ENCODE measurements around the gene KRTAP10-3.

KRTAP10-3 gene

DNA sequence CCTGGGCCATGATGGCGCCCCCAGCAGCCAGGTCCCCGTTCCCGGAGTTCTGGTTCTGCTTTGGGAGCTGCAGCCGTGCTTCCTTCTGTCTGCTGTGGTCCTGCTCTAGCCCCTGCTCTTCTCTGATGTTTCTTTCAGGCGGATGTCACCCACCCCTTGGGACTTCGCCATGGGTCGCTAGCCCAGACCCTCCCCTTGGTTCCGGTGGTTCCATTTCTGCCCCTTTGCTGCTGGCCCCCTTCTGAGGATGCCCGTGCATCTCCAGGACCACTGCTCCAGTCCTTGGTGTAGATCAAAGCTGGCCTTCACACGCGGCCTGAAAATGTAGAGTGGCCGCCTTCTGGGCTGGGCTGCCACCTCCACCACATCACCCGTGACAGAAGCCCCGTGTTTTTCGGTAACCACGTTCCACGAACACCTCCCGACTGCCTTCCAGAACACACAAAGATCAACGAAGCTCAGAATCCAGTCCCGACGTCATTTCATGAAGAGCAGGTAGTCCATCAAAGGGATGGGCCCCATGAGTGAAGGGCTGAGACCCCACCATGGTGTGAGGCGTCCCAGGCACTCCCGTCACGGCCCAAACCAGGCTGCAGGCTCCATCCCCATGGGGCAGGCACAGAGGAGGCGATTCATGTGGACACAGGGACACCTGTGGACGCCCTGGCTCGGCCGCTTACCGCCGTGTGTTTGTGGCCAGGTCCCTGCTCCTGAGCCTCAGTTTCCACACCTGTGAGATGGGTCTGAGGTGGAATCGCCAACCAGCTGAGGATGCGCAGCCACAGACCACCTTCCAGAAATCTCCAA, 43.0 kb downstream of the KRTAP10-3 start:
- TF ChIP-seq, protein P1, sequence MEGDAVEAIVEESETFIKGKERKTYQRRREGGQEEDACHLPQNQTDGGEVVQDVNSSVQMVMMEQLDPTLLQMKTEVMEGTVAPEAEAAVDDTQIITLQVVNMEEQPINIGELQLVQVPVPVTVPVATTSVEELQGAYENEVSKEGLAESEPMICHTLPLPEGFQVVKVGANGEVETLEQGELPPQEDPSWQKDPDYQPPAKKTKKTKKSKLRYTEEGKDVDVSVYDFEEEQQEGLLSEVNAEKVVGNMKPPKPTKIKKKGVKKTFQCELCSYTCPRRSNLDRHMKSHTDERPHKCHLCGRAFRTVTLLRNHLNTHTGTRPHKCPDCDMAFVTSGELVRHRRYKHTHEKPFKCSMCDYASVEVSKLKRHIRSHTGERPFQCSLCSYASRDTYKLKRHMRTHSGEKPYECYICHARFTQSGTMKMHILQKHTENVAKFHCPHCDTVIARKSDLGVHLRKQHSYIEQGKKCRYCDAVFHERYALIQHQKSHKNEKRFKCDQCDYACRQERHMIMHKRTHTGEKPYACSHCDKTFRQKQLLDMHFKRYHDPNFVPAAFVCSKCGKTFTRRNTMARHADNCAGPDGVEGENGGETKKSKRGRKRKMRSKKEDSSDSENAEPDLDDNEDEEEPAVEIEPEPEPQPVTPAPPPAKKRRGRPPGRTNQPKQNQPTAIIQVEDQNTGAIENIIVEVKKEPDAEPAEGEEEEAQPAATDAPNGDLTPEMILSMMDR (IDR thresholded peaks at IDR 0.05; ENCODE audit: low read length, missing control alignments) = no peak
- DNase-seq (ENCODE audit: low read depth) = no peak
- H3K4me3 ChIP-seq (replicated peaks; ENCODE audit: low read depth, low read length) = no peak overlapping the region

DNA sequence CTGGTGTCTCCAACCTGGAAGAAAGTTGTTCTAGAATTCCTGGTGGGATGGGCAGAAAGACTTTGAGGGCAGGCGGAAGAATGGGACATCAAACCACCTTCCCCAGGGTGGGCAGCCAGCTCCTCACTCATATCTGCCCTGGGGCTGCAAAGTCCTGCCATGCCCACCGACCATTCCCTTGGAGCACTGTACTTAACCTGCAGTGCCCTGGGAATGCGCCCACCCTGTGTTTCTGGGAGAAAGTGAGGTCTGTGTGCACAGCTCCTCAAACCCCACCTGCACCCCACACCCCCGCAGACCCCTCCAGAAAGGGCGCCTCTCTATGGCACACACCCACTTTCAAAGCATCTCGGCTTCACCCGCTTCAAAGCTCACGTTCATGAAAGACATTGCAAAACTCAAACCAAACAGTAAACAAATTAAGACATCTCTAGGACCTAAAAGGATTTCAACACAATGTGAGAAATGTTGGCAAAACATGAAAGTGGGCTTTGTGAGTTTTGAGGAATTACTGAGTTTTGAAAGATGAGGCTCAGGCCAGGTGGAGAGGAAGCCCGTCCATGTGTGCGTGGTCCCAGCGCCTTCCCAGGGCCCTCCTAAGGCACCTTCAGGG, 43.7 kb downstream of the KRTAP10-3 start:
- TF ChIP-seq, protein P1 (IDR thresholded peaks at IDR 0.05; ENCODE audit: low read length, missing control alignments) = no peak
- no peak for DNase-seq (ENCODE audit: low read depth)
- H3K4me3 ChIP-seq (replicated peaks; ENCODE audit: low read depth, low read length) = no peak overlapping the region

DNA sequence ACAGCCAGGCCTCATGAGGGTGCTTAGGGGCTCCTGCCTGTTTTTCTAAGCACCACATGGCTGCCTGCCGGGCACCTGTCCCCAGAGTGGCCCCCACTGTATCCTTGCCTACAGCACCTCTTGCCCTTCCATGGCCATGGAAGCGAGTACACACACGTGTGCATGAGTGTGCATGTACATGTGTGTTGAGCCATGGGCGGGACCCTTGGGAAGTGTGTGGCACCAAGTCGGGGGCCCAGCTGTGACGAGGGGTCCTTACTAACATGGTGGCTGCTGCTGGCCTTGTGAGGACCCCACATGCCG, 44.4 kb downstream of the KRTAP10-3 start:
- DNase-seq (ENCODE audit: low read depth) = no peak
- TF ChIP-seq, protein P1 (IDR thresholded peaks at IDR 0.05; ENCODE audit: low read length, missing control alignments) = no peak
- H3K4me3 ChIP-seq (replicated peaks; ENCODE audit: low read depth, low read length) = no peak overlapping the region

DNA sequence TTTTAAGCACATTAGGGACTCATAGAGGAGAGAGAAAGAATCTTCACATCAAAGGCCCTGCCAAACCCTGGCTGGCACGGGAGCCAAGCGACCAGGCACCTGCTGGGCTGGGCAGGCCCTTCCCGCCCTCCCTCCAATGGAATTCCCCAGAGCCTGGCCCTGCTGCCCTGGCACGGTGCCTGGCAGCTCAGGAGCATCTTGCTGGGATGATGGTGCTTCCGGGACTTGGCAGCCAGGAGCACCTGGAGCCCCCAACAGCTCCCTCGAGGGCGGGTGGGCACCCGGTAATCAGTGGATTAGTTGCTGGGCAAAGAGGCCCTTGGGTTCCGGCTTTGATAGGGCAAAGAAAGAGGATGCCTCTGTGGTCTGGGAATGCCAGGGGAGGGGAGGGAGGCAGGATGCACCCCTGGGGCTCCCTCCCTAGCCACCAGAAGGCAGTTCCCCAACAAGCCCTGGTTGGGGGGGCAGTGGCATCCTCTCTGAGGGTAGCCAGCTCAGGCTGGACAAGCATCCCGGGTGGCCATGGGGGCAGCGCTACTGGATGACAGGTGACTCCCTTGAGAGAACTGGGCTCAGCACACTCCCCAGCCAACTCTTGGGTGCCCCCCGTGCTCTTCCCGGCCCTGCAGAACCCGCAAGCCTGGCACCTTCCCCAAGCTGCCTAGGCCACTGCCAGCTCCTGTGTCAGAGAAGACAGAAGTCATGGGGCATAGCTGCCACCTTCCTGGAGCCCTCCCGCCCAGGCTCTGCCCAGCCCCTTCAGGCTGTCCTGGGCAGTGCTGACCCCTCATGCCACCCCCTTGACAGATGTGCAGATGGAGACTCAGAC, 45.0 kb downstream of the KRTAP10-3 start:
- no peak overlapping the region for H3K4me3 ChIP-seq (replicated peaks; ENCODE audit: low read depth, low read length)
- DNase-seq (ENCODE audit: low read depth) = no peak
- TF ChIP-seq, protein P1 (IDR thresholded peaks at IDR 0.05; ENCODE audit: low read length, missing control alignments) = no peak

DNA sequence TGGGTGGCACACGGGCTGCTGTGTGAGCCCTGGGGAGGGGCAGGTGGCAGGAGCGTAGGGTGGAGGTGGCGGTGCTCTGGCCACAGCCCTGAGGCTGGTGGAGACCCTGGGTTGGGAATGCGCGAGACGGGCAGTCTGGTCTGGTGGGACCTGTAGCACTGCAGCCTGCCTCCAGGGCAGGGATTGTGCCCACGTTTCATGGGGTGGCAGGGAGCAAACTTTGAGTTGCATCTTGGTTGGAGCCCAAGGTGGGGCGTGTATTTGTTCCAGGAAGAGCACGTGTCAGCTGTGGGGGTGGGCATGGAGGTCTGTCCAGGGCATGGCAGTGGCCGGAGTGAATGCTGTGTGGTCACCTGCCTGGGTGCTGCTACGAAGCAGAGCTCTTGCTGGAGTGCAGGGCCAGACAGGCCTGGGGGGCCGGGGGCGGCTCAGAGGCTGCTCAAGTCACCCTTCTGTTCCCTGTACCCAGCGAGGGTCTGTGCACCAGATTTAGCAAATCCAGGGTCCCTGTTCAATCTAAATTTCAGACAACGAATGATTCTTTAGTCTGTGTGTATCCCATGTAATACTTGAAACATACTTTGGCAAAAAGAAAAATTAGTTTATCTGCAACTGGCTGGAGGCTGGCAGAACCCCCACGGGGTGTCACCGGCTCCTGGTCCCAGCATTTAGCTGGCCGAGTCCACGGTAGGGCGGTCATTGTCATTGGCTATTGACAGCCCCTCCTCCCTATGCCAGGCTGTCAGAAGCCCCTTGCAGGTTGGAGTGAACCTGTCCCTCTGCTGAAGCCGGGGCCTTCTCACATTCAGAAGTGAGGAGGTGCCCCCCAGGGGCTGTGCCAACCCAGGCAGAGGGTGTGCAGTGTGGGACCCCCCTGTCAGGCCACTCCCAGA, 45.9 kb downstream of the KRTAP10-3 start:
- TF ChIP-seq, protein P1 (IDR thresholded peaks at IDR 0.05; ENCODE audit: low read length, missing control alignments) = no peak
- no peak for DNase-seq (ENCODE audit: low read depth)
- no peak overlapping the region for H3K4me3 ChIP-seq (replicated peaks; ENCODE audit: low read depth, low read length)

DNA sequence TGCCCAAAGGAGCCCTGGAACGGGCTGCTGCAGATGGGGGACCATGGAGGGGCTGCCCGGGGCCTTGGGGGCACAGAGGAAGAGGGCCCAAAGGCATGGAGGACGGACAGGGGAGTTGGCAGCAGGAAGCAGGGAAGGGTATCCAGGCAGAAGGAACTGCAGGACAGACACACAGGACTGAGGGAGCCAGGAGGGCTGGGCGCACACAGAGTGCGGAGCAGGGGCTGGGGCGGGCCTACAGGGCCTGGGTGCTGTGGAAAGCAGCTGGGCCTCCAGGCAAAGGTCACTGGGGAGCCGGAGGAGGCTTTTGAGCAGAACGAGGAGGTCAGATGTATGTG, 46.7 kb downstream of the KRTAP10-3 start:
- H3K4me3 ChIP-seq (replicated peaks; ENCODE audit: low read depth, low read length) = no peak overlapping the region
- DNase-seq (ENCODE audit: low read depth) = no peak
- TF ChIP-seq, protein P1 (IDR thresholded peaks at IDR 0.05; ENCODE audit: low read length, missing control alignments) = no peak

All from fibroblast of pulmonary artery (primary cell).